HG02571 (cell line): Measurements from ENCODE around the gene HEG1.

ENCODE experiments used
- ATAC-seq: cut with Tn5 transposase; IDR thresholded peaks from one replicate; pipeline ENCODE4 v1.9.1; 2021; ENCODE audit warnings: mild to moderate bottlenecking, moderate library complexity; ENCODE audit not compliant: unreplicated experiment

Gene HEG1

DNA sequence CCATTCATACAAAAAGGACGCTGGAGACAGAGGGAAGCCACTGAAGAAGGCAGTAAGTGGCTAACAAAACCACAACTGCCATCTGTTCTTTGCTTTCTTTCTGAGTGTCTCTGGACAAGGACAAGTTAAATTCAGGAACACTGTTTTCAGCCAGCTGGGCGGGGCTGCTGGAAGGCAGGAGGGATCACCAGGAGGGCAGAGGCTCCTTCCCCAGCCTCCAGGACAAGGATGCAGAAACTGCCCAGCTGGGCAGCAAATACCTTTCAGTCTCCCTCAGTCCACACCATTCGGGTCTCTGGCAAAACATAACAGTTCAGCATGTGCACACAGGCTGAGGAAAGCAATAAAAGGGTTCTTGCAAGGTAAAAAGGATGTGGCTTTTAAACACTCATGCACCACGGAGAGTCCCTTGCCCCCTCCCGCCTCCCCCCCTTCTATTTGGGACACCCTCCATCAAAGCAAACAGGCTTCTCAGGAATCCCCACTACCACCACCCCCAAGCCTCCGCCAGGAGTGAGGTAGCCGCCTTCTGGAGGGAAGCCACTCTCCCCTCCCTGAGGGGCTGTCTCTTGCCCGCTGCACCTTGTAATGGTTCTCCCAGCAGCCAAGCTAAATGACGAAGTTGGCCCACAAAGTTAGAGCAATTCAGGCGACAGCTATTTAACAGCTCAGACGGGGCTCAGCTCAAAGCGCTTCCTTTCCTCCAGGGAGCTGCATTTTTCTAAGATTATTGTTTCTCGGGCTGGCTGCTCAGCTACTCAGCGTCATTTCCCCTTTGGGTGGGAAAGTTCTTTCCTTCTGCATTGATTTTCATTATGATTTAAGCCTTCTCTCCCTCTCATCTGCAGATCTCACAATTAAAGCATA lies 3.8 kb downstream of the HEG1 start:
- no peak for ATAC-seq

DNA sequence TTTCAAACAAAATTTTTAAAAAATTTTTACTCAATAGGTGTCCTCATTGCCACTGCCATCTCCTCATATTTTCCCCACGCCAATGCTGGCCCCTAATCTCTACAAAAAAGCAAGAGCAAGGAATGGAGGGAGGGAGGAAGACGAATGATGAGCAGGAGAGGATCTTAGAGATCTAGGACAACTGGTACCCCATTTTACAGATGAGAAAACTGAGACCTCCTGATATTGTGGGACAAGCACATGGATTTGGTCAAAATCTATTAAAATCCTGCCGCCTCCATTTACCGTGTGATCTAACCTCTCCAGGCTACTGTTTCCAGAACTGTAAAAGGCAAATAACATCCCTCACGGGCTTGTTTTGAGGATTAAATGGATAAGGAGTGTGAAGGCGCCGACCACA lies 4.6 kb downstream of the HEG1 start:
- ATAC-seq, result no peak

DNA sequence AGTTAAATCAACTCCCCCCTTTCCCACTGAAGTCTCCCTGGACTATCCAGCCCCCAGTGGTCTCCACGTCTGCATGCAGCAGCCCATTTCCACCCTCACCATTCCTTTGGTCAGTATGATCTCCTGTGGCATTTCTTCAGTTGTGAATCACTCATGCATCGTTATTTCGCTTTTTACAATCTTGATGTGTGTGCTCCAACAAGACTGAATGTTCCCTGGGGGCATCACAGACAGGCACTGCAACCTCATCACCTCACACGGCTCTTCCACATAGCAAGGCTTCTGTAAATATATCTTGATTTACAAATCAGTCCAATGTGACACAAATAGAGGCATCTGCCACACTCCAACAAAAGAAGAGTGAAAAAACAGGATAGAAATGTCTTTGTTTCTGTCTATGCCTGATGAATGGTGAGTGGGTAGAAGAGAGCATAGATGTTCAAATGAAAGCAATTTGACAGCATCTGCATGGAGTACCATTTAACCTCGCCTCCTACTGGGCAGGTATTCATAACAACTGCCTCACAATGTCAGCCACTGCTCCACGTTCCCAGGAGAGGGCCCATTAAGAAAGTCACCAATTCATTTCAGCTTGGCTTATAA lies 5.2 kb downstream of the HEG1 start:
- no peak for ATAC-seq

DNA sequence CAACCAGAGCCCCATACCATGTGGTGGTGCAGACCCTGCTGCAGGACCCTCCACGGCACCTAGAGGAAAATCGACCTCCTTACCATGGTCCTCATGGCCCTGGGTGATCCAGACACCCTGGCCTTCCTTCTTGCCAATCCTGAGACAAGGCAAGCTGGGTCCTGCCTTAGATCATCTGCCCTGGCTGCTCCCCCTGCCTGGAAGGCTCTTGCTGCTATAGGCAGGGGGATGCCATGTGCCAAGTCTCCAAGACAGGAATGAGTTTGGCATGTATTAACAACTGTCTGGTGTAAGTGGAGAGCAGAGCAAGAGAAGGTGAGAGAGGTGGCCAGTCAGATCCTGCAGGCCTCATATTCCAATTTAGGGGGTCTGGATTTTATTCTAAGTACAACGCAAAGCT lies 7.5 kb downstream of the HEG1 start:
- no peak for ATAC-seq

DNA sequence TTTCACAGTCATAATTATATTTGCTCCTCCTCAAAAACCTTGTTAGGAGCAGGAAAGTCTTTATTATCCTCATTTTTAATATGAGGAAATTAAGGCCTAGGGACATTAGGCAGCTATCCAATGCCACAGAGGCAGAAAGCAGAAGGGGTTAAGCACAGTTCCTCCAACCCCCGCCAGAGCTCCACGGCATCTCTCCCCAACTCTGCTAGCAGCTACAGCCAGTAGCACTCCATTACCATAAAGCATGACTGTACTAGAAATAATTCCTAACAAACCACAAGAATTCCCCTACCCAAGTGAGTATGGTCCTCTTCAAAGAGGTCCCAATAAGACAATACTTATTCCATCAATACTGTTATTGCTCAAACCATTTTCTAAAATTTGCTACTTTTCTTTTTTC lies 9.8 kb downstream of the HEG1 start:
- ATAC-seq, result no peak

DNA sequence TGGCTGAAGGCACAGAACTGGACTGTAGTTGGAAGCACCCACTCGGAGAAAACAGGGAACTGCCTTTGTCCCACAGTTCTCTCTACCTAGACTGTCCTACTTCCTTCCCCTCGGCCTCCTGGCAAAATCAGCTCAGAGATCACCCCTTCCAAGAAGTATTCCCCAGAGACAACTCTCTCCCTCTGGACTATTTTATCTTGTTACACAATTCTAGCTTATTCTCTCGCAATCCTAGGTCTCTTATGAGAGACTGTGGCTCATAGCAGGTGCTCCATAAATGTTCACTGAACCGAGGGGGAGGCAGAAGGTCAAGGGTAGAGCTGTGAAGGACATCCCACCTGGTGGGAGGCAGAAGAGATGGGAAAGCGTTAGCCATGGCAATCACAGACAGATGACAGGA lies 10.6 kb downstream of the HEG1 start:
- ATAC-seq, result no peak

DNA sequence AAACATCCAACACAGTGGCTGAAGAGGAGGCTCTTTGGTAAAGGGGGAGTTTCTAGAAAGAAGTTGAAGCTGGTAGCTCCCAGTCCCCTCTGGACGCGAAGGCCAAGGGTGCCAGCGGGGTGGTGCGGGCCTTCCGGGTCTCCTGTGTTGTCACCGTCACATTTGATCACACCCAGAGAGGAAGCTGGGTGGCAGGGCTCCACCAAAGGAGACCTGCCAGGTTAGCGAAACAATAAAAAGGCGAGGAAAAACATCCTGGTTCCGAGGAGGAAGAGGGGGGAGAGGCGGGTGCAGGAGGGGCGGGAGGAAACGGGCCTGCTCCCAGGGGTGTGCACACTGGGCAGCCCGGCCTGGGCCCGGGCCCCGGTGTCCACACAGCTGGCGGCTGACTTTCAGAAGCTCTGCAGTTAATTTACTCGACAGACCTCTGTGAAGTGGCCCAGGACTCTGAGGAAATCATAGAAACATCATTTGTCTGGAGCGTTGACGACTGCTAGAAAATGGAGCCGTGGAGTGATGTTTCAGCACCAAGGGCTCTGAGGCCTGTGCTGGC lies 12.1 kb downstream of the HEG1 start:
- no peak for ATAC-seq

DNA sequence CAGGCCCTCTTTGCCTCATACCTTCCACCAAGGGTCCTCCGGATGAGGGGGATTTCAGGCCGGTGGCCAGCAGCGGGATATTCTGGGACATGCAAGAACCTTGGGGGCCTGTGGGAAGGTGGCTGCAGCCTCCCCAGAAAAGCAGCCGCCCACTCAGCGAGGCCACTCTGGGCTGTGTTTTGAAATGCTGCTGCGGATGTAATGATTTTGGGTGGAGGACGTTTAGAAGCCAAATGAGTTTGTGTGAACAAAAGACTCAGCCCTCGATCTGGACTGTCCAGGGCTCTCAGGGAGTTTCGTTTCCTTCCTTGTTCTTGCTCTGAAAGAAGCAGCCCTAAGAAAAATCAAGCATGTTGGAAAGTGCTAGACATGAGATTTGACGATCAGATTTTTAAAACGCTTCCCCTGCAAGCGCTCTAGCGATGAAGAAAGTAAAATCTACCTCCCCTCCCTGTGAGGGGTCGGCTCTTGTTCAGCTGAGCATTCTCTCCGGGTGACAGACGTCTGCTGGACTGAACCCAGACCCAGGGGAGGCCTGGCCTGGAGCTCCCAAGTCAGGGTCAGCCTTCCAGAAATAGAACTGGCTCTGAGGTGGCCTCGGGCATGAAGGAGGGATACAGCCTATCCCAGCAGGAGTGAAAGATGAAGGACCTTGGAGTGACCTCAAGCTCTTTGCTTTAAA lies 12.9 kb downstream of the HEG1 start:
- ATAC-seq, result no peak

DNA sequence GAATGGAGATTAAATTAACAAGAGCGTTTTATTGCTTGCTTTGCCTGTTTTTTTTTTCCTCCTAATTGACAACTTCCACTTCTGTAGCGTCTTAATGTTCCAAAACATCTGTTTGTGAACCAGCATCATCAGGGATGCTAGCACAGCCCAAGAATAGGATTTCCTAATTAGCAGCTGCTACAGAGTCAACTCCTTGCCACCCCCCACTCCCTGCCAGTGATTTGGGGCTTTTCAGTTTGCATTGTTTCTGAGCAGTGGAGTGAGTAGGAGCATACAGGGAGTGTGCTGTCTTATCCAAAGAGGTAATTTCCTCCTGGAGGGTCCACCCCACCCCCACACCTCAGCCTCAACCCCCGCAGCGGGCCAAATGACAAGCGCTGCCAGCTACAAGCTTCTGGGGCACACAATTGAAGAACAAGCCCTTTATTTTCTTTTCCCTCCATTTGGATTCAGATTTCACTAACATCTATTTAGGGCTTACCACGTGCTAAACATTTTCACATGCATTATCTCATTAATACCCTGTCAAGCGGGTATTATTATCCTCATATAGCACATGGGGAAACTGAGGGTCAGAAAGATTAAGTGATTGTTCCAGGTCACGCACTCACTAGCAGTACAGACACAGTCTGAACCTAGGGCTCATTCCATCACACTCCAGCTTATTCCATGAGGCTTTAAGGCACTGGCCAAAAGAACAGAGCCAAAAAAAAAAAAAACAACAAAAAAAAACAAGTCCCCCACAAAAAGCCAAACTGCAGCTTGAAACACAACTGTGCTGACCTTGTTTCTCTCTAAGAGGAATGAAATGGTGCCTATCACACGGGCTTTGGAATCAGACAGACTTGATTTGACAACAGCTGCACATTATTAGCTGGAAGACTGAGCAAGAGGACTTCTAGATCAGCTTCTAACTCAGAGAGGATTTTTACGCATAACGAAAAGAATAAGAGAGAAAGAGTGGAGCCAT lies 16.4 kb downstream of the HEG1 start:
- ATAC-seq, result no peak

DNA sequence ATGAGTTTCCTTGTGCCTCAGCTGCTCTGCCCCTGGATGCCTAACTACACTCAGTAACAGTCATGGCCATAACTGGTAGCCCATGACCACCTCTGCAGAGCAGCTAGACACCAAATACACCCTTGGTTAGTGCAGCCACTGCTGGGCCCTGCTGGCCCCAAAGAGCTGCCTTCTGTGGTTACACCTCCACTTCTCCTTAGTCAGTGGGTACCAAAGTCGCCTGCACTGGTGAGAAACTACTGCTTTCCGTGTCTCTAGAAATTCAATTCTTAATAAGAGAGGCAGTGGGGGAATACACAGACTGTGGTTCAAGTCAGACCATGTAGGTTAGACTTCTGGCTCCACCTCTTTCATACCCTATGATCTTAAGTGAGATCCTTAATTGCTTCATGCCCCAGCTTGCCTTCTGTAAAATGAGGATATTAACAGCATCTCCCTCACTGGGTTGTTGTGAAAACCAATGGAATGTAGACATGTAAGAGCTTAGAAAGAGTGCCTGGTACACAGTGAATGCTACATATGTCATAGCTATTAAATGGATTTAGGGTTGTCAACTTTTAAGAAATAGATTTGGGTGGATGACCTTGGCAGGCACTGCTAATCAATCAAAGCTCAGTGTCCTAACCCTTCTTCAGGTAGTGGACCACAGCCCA lies 18.2 kb downstream of the HEG1 start:
- no peak for ATAC-seq

DNA sequence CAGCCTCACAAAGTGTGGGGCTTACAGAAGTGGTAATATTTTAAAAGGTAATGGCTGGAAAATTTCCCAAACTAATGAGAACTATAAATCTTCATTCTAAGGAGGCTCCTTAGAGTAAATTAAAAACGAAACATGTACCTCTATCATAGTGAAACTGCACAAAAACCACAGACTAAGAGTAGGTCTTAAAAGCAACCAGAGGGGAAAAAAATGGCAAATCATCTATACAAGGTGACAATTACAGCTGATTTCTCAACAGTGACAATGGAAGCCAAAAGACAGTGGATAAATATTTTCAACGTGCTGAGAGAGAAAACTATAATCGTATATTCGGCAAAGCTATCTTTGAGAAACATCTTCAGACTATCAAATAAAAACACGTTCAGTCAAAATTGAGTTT lies 20.6 kb downstream of the HEG1 start:
- ATAC-seq, result no peak

DNA sequence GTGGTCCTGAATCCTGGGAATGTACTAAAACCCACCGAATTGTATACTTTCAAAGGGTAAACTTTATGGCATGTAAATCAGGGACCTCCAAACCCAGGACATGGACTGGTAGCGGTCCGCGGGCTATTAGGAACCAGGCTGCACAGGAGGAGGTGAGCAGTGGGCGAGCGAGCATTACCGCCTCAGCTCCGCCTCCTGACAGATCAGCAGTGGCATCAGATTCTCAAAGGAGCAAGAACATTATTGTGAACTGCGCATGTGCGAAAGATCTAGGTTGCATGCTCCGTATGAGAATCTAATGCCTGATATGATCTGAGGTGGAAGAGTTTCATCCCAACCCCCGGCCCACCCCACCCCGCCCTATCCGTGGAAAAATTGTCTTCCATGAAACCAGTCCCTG lies 22.2 kb downstream of the HEG1 start:
- ATAC-seq, result no peak

DNA sequence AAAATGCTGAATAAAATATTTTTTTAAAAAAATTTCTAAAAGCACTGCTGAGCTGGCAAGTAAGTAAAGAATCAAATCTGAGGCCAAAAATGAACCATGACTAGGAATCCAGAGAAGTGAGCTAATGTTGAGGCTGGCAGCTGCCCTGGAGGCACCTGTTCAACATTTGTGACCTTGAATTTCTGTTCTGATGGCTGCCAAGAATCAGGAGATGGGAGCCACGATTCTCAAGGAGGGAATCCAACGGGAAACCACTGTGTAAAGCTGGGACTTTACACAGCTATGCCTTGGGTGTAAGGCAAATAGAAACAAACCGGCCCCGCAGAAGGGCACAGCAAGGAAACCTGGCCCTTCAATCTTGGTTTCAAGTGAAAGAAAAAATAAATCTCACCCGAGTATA lies 22.7 kb downstream of the HEG1 start:
- no peak for ATAC-seq

DNA sequence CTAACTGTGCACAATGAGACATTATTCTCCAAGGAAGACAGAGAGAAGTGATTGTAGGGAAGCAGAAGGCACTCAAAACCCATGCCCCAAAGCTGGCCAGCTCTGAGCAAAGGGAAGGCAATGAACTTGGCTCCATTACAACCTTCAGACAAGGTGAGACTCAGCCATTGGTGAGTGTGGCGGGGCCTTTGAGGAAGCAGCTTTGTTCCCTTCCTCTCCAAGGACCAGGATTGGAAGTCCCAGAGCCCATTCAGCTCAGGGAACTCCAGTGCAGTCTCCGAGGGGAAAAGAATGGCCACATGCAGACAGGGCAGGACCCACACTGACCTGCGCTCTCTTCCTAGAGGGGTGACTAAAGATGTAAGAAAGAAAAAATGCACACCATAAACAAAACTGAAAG lies 23.1 kb downstream of the HEG1 start:
- ATAC-seq, result no peak

DNA sequence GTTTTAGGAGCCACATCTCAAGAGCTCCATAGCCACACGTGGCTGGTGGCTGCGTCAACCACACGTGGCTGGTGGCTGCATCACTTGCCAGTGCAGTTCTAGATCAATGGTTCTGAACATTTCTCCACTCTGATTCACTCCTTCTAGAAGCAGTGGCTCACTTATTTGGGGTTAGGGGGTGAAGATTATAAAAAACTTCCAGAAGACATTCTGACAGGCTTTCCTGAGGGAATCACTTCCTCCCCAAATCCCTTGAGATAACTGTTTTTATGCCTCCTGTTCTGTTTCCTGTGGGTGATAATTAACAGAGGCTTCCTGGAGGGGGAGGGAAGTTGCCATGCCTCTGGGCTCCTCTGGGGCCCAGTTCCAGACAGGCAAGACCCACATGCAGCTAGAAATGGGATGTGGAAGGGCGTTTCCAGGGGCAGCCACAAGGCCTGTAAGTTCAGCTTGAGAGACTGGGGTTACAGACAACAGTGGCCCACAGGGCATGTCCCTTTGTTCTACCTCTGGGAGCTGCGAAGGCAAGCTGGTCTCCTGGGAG lies 23.6 kb downstream of the HEG1 start:
- ATAC-seq, result no peak

DNA sequence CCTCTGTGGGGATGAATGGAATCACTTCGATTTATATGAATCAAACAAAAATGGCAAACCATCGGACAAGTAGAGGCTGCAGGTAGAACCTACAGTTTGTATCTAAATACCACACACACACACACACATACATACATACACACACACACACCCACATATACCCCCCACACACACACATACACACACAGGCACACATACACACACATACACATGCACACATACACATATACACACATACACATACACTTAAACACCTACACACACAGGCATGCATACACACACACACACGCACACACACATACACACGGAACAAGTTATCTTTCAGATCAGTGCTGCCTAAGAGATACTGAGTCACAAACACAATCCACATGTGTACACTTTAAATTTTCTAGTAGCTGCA lies 24.3 kb downstream of the HEG1 start:
- ATAC-seq, result no peak

DNA sequence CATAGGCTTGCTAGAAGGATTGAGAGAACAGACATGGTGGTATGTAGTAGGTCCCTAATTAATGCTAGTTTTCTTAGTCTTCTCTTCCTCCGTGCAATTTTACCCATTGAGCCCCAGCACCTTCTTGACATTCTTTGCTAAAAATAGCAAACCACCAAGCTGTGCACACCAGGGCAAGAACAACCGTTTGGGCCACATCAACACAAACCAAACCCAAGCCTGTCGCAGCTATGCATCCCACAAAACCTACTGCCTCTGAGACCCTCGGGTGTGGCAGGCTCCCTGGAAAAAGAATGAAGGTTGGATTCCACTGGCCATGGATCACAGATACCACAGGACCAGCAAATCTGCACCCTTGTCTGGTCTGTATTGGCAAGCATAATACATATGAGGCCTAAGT lies 27.1 kb downstream of the HEG1 start:
- ATAC-seq, result no peak

DNA sequence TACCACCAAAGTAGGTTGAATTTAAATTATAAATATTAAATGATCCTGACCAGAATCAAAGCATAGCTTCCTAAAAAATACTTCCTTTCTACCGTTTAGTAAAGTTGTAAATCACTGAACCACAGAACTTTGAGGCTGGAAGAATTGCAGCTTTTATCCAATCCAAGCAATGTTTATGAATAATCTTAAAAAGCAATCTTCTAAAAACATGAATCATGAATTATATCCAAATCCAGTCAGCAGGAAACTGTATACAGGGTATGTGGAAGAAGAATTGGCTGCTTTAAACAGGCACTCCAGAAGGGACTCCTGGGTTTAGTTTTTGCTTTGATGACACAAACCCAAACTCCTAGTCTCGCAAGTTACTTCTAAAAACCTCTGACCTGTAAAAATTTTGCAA lies 30.2 kb downstream of the HEG1 start:
- no peak for ATAC-seq

DNA sequence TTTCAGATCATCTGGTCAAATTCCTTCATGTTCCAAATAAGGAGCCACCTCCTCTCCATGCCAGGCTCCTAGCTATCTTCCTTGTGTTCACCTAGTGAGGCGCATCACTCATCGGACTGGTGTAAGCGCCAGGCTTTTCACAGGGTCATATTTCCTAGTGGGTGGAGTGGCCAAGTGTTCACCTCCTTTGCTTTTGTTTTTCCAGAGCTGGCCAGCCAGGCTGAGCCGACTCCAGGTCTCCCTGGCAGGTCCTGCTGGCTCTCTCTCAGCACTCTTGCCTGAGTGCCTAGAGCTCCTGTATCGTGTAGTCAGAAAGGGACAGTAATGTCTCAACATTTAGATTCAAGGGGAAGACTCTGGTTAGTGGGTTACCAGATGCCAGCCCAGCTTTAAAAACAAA lies 31.0 kb downstream of the HEG1 start:
- ATAC-seq, result no peak
